Posterior cingulate gyrus (tissue), 11 donors: ENCODE results near the gene KBTBD12.
A peak's percentile ranks its signal among the peaks of the same experiment; 100 is the strongest.

Source experiments
- DNase-seq, 10 donors: peaks; one replicate each; pipeline versions ENCODE4 v3.0.0 to v3.0.0-alpha.2; 2020 to 2021; ENCODE audit warnings: mixed read lengths in 3 of 10
- intact Hi-C: fragments of 100-400 bp; cut with DNase I; formaldehyde crosslinking; loops from one replicate; pipeline ENCODE4 v1.15.1; 2023

The KBTBD12 gene

GRCh38 chr3:127949446-127950055 is 34.5 kb downstream of the KBTBD12 start:
- DNase-seq: no peak
- intact Hi-C loops: loop anchor here (10.0 kb wide), 1 partner anchor 125 kb away; the partner anchor contains the start of gene MGLL

GRCh38 chr3:127951276-127951675 is 36.2 kb downstream of the KBTBD12 start:
- intact Hi-C loops: loop anchor here (10.0 kb wide), 1 partner anchor 126 kb away; the partner anchor contains the start of gene MGLL

GRCh38 chr3:127953091-127954035 is 38.3 kb downstream of the KBTBD12 start:
- DNase-seq: no peak
- intact Hi-C loops: loop anchor here (10.0 kb wide), 1 partner anchor 129 kb away; the partner anchor contains the start of gene MGLL

More at GRCh38 chr3:127951276-127951675, 36.2 kb downstream of the KBTBD12 start:
- no peak for DNase-seq

GRCh38 chr3:127954640-127955039 is 39.6 kb downstream of the KBTBD12 start:
- peak in 5 of 10 donors; percentile 9 to 72 (median 15) for DNase-seq
- intact Hi-C loops: loop anchor here (10.0 kb wide), 1 partner anchor 130 kb away; the partner anchor contains the start of gene MGLL

GRCh38 chr3:127955728-127956127 is 40.7 kb downstream of the KBTBD12 start:
- intact Hi-C loops: loop anchor here (10.0 kb wide), 1 partner anchor 131 kb away; the partner anchor contains the start of gene MGLL
- no peak for DNase-seq

GRCh38 chr3:127959041-127959440 is 44.0 kb downstream of the KBTBD12 start:
- intact Hi-C loops: loop anchor here (10.0 kb wide), 1 partner anchor 134 kb away; the partner anchor contains the start of gene MGLL

GRCh38 chr3:127959873-127960272 is 44.8 kb downstream of the KBTBD12 start:
- intact Hi-C loops: loop anchor here (10.0 kb wide), 1 partner anchor 135 kb away; the partner anchor contains the start of gene MGLL
- peak in 2 of 10 donors; percentile 17 to 65 for DNase-seq

More at GRCh38 chr3:127959041-127959440, 44.0 kb downstream of the KBTBD12 start:
- no peak for DNase-seq

- no peak for DNase-seq
- intact Hi-C loops: no loop called here
Observed at GRCh38 chr3:127960421-127960965, 45.5 kb downstream of the KBTBD12 start.

GRCh38 chr3:127961124-127961523 is 46.1 kb downstream of the KBTBD12 start:
- intact Hi-C loops: no loop called here
- DNase-seq: no peak

GRCh38 chr3:127961963-127962362 is 46.9 kb downstream of the KBTBD12 start:
- DNase-seq: no peak
- intact Hi-C loops: no loop called here

GRCh38 chr3:127962937-127963336 is 47.9 kb downstream of the KBTBD12 start:
- intact Hi-C loops: no loop called here
- DNase-seq: no peak

- intact Hi-C loops: no loop called here
Observed at GRCh38 chr3:127964053-127964452, 49.0 kb downstream of the KBTBD12 start.

GRCh38 chr3:127964816-127965215 is 49.8 kb downstream of the KBTBD12 start:
- intact Hi-C loops: no loop called here
- DNase-seq: no peak

More at GRCh38 chr3:127964053-127964452, 49.0 kb downstream of the KBTBD12 start:
- no peak for DNase-seq

GRCh38 chr3:127967316-127967715 is 52.3 kb downstream of the KBTBD12 start:
- no peak for DNase-seq
- intact Hi-C loops: no loop called here

GRCh38 chr3:127970966-127971592 is 56.0 kb downstream of the KBTBD12 start:
- peak in 4 of 10 donors; percentile 28 to 44 (median 36) for DNase-seq
- intact Hi-C loops: loop anchor here (1.0 to 2.0 kb wide), 2 partner anchors 319 to 396 kb away; no protein-coding TSS in a partner anchor

GRCh38 chr3:127974226-127974625 is 59.2 kb downstream of the KBTBD12 start:
- DNase-seq: no peak

GRCh38 chr3:127975153-127976029 is 60.4 kb downstream of the KBTBD12 start:
- intact Hi-C loops: no loop called here
- no peak for DNase-seq

More at GRCh38 chr3:127974226-127974625, 59.2 kb downstream of the KBTBD12 start:
- intact Hi-C loops: no loop called here

GRCh38 chr3:127978636-127979035 is 63.6 kb downstream of the KBTBD12 start:
- no peak for DNase-seq
- intact Hi-C loops: no loop called here

- intact Hi-C loops: no loop called here
- no peak for DNase-seq
Observed at GRCh38 chr3:127979473-127979872, 64.4 kb downstream of the KBTBD12 start.
